Measurements from ENCODE around the gene CELSR3.

The CELSR3 gene, protein sequence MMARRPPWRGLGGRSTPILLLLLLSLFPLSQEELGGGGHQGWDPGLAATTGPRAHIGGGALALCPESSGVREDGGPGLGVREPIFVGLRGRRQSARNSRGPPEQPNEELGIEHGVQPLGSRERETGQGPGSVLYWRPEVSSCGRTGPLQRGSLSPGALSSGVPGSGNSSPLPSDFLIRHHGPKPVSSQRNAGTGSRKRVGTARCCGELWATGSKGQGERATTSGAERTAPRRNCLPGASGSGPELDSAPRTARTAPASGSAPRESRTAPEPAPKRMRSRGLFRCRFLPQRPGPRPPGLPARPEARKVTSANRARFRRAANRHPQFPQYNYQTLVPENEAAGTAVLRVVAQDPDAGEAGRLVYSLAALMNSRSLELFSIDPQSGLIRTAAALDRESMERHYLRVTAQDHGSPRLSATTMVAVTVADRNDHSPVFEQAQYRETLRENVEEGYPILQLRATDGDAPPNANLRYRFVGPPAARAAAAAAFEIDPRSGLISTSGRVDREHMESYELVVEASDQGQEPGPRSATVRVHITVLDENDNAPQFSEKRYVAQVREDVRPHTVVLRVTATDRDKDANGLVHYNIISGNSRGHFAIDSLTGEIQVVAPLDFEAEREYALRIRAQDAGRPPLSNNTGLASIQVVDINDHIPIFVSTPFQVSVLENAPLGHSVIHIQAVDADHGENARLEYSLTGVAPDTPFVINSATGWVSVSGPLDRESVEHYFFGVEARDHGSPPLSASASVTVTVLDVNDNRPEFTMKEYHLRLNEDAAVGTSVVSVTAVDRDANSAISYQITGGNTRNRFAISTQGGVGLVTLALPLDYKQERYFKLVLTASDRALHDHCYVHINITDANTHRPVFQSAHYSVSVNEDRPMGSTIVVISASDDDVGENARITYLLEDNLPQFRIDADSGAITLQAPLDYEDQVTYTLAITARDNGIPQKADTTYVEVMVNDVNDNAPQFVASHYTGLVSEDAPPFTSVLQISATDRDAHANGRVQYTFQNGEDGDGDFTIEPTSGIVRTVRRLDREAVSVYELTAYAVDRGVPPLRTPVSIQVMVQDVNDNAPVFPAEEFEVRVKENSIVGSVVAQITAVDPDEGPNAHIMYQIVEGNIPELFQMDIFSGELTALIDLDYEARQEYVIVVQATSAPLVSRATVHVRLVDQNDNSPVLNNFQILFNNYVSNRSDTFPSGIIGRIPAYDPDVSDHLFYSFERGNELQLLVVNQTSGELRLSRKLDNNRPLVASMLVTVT (N-terminal part only)

DNA sequence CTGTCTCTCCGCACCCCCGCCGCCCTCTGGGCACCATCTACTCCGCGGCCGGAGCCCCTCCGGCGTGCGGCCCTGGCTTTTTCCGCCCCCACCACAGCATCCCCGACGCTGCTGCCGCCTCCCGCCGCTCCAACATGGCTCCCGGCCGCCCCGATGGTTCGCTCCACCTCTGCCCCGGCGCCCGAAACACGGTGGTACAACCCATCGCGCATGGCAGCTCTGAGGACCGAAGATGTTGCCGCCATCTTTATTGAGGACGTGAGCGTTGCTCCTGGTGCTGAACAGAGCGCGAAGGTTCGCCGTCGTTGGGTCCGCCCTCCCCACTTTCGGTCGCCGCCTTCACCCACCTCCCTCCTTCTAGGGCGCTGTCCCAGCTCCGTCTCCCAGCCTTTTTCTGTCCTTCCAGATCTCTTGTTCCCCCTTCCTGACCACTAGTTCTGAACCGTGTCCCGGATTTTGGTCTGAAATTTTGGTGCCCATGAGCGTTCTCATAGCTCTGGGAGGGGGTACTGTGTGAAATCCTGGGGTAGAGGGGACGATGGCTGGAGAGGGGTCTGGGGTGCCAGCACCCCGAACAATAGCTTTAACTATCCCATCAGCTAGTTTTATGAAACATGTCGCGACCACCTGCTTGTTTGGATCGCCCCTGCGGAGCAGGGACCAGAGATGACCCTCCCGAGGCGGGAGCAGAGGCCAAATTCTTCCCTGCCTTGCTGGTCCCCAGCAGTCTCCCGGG lies at the start of gene CELSR3:
Gene CELSR3, minus strand, starts transcription at position 134 of the 736 bp plus-strand sequence. CDS start 252 bp downstream, outside the sequence.
- peak; percentile 85 for DNase-seq

DNA sequence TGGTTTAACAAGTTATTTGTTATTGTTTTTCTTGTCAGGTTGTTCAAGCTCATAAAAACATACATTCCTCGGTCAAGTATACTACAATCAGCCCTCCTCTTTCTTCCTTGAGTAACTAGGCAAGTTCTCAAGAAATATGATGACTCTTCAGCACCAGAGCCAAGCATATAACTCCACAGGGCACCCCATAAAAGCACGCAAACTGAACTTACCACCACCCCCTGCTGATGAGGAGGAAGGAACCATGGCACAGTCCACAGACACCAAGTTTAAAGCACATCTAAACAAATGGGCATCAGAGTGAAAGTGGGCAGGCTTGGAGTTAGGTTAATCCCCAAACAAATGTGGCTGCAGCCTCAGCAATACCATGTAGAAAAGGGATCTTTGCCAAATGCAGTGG lies 49.0 kb upstream of the CELSR3 start:
- DNase-seq: no peak

DNA sequence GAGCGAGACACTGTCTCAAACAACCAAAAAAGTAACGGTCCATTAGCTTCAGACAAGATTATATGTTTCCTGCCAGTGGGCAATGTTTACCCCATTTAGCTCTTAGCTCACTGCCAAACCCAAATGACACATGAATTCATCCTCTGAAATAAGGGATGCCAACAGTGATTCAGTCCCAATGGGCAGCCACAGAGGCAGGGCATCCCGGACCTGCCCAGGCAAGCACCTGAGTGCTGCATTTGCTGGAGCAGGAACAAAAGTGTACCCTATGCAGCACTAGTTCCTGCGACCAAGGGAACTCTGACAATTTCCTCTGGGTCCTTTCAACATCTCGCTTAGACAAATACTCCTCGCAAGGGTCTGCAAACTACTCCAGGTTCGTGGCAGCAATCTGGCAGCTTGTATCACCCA lies 46.4 kb upstream of the CELSR3 start:
- no peak for DNase-seq

DNA sequence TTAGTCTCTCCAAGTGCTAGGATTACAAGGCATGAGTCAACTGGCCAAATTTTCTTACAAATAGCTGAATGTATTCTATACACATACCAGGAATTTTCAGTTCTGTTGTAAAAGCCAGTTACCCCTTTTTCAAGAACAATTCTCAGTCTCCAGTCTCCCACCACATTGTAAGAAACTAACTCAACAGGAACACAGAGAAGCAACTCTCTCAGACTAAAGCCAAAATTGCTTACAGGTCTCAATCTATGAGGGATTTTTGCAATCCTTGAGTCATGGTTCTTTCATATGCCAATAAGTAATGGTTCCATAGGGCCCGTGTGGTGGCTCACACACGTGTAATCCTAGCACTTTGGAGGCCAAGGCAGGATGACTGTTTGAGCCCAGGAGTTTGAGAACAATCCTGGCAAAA lies 45.8 kb upstream of the CELSR3 start:
- no peak for DNase-seq

DNA sequence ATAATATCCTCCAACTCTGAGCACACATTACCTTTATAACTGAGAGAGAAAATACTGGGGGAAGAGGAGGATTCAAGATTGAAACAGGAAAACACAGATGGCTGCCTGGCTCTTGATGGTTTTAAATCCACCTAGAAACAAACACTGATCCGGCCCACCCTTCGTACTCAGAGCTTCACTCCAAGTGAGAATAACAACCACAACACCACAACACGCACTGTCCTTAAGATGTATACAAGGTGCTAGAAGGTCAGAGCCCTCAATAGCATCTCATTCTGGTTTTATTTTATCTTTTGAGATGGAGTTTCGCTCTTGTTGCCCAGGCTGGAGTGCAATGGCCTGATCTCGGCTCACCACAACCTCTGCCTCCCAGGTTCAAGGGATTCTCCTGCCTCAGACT lies 44.5 kb upstream of the CELSR3 start:
- DNase-seq: no peak

DNA sequence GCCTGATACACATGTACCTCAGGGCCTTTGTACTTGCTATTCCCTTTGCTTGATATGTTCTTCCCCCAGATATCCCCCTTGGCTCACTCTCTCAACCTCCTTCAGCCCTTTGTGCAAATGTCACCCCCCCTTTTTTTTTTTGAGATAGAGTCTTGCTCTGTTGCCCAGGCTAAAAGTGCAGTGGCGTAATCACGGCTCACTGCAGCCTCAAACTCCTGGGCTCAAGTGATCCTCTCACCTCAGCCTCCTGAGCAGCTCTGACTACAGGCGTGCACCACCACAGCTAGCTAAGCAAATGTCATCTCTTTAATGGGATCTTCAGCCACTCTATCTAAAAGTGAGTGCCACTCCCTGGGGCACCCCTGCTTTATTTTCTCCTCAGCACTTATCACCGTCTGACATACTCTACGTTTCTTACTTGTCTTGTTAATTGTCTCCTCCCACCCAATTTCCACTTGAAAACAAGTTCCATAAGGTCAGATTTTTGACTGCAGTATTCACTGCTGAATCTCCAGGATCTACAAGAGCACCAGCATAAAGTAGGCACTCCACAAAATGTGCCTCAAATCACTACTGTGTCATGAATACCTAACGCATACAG lies 39.7 kb upstream of the CELSR3 start:
- DNase-seq: no peak

DNA sequence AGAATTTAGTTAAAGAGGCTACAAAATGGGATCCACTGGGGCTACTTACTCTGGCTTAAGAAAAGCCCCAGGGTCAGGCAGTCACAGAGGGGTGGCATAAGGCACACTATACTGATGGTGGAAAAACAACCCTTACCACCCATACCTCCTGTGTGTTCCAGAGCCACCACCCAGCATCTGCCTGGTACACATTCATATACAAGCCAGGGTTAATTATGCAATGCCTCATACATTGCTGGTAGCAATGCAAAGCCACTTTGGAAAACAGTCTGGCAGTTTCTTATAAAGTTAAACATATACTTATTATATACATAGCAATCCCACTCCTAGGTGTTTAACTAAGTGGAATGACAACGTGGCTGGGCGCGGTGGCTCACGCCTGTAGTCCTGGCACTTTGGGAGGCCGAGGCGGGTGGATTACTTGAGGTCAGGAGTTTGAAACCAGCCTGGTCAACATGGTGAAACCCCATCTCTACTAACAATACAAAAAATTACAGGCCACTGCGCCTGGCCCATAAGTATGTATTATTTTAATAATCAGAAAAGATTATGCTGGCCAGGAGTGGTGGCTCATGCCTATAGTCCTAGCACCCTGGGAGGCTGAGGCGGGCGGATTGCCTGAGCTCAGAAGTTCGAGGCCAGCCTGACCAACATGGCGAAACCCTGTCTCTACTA lies 38.2 kb upstream of the CELSR3 start:
- no peak for DNase-seq

DNA sequence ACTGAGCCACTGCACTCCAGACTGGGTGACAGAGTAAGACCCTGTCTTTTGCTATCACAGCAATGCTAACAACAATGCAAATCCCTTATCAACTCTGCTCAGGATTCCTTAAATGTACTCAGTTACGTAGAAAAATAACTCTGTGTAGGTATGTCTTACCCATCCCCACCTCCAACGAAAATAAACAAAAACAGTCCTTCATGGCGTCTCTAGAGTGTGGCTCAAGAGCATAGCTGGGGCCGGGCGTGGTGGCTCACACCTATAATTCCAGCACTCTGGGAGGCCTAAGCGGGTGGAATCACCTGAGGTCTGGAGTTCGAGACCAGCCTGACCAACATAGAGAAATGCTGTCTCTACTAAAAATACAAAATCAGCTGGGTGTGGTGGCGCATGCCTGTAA lies 36.2 kb upstream of the CELSR3 start:
- no peak for DNase-seq

DNA sequence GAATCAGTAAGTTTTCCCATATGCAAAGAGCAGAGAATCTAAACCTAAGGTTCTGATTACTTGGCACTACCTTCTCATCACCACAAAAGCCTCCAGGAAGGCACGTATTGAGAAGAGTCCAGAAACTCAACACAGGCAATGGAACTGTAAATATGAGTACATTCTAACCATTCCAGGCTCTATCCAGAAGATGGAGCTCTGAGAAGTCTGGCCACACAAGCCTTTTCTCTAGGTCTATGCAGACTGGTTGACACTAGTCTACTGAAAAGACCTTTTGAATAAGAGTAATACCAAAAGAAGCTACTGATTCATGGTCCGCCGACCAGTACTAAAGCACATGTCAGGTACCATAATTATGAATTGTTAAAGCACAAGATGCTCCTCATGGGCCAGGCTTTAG lies 35.3 kb upstream of the CELSR3 start:
- DNase-seq: no peak

DNA sequence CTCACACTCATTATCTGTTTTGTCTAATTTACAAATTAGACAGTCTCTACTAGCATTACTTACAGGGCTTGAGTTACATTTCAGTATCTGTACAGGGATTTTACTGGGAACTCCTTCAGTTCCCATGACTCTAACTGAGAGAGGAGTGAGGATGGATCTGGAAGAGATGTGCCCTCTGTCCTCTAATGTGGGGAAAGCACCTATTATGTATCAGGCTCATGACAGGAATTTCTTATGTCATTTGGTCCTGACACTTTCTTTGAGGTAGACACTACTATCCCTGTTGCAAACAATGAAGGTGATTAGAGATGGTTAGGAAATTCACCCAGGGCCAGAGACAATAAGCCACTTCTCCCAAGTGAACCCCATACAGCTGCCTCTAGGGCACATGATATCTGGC lies 33.9 kb upstream of the CELSR3 start:
- no peak for DNase-seq

DNA sequence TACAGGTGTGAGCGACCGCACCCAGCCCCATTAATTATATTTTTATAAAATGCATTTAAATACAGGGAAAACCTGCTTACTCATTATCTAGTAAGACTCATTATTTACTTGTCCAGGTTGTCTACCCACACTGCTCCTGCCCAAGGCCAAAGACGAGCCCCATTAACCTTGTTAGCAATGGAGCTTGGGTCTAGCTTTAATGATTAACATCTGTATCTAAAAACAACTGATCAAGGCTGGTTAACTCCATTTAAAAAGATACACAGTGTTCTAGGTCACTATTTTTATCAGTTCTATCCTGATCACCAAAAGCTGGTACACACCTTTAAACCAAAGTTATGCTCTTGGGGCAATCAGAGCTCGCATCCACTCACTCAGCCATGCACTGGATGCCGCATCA lies 33.5 kb upstream of the CELSR3 start:
- no peak for DNase-seq

DNA sequence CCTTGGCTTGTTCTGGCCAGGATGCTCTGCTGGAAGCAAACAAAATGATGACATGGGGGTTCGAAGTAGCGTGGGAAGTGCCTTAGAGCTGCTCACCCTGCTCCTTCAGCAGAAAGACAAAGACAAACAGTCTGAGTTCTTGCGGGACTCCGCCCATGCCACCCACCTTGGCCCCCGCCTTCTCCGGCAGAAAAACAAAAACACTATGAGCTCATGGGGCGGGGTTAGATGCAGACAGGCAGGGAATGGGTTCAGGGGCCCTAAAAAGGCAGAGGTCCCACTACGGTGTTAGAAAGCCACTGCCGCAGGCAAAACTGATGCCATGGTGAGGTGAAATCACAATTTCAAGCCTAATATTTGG lies 32.7 kb upstream of the CELSR3 start:
- DNase-seq: no peak

DNA sequence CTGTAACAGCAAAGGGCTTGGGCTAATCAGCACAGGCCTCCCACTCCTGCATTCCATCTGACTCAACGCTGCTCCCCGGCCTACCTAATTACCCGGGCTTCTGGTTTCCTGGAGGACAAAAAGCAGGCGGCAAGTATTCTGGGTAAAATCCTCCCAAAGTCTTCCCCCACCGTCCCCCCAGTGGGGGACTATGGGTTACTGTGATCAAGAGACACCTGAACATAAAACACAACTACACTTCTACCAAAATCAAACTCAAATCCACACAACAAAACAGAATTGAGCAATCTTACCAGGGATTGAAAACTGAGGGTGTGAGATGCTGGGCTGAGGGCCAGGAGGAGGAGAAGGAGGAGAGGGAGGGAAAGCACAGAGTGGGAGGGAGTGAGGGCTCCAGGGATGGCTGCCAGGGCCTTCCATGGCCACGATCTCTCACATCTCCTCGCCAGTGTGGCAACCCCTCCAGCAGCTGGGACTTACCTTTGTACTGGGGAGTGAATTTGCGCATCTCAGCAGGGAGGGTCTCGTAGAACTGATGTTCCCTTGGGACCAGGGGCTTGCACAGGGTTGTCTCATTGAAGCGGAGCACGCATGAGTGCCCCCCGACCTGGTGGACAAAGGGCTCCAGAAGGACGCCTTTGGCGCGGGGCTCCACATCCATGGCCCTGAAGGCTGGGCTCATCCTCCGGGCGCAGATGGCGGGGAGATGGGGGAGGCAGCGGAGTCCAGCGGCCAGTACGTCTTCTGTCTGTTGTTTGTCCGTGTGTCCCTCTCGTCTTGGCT lies 32.1 kb upstream of the CELSR3 start:
- no peak for DNase-seq

DNA sequence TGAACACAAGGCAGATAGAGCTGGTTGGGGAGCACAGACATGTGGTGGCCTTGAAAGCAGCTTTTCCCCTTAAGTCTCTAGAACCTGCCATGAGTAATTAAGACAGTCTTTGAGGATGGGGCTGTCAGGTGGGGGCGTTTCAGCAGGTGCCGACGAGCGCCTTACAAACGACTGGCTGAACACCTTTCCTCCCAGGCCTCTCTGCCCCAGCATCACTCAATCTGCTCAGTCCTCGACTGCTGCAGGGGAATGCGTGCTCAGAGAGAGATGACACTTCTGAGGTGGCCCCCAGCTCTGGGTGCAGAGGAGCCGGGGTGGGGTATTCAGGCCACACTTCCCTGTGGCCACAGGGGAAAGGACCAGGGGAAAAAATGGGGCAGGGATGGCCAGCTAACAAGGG lies 31.1 kb upstream of the CELSR3 start:
- no peak for DNase-seq

DNA sequence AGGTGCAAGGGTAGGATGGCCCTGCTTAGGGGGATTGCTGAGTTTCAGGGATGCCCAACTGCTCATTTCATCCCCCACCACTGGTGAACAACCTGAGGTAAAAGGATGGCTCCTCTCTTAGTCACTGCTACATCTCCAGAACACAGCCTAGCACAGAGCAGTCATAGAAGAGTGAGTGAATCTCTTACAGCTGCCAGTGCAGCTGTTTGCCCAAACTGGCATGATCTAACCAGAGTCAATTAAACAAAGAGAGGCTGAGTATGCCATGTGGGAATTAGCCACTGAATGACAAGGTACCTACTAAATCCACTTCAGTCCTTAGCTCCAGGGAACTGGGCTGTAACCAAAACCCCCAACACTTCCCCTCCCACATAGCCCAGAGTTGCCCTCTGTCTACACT lies 29.9 kb upstream of the CELSR3 start:
- DNase-seq: no peak

DNA sequence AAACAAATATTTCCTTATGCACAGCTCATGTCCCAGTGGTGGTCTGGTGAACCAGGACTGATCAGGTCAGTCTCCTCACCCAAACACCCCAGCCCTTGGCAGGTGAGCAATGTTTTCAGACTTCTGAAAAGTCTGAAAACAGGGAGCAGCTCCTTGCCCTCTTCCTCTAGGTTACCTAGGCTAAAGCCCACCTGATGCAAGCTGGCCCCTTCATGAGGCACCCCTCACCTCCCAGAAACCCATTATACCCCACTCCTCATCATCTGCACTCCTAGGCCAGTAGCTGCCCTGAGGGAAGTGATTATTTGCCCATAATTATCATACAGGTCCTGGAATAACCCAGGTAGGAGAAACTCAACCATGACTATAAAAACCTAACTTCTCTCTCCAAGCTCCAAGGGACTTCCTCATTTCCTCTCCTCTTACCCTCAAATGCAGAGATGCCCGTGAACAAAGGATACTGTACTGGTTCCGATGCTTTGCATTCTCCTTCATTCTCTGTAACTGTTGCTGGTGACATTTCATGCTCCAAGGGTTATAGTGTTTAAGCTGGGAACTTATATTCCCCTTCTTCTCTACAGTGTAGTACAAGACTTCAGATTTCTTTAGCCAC lies 28.3 kb upstream of the CELSR3 start:
- no peak for DNase-seq

DNA sequence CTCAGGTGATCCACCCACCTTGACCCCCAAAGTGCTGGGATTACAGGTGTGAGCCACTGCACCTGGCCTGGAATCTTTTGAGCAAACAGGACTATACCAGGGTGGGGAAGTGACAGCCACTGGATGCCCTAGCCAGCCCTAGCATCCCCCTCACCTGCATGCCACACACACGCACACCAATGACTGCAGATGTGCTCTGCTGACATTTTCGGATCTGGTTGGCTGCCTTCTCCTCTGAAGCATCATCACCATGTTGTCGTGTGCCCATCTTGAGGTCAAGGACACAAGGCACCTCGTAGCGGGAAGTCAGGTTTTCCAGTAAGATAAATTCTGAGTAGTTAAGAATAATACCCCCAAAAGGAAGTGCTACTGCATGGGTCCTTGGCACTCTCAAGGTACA lies 26.7 kb upstream of the CELSR3 start:
- DNase-seq: no peak

DNA sequence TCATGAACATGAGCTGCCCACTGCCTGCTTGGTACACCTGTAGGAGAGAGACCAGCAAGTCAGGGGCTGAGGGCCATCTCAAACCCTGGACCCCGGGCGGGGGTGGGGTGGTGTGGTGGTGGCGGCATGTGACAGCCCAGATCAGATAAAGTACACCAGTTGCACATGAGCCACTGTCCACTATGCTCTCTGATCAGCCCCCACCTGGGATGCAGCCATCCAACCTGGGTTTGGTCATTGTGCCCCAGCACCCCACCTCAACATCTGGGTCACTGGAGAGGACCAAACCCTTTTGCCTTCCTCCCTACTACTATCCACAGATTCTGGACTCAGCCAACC lies 26.0 kb upstream of the CELSR3 start:
- no peak for DNase-seq

DNA sequence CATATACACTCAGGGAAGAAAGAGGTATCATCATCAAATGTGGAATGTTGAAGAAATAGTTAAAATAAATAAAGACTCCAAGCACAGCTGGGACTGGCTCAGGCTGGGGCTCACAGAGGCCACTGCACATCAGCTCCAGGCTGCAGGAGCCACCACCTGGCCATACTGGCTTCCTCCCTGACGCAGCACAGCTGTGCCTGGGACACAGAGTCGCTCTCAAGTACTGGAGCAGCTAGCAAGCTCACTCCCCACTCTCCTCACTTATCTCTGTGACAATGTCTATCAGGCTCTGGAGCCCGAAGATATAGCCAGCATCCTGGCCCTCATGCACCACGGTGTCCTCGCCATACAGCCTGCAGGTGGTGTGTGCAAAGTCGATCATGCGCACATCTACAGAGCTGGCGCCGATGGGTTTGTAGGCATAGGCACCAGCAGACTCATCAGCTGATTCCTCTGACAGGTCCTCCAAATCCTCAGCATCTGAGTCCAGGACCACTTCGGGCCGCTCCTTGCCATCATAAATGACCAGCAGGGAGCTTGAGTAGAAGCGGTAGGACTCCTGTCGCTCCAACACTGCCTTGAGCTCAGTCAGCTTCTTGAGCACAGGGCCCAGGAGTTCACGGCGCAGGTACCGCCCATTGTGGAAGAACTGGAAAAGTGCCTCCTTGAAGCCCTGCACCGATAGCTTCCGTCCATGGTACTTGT lies 25.5 kb upstream of the CELSR3 start:
- no peak for DNase-seq

DNA sequence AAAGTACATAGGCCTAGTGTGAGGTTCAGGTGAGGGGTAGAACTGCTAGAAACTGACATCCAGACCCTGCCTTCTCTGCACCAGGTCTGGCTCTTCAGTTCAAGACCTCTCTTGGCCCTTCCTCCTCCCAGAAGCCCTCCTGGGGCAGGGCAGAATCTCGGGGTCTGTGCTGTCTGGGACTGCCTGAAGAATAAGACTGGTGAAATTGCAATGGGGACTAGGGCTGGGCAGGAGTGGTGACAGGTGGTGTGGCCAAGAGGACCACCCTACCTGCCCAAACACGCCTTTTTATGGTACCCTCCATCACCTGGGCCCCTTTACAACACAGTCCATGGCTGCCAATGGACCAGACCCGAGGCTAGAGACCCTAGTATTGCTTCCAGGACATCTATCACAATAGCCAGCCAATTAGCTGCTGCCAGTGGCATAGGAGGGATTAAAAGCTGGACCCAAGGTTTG lies 24.6 kb upstream of the CELSR3 start:
- DNase-seq: no peak

Data from activated CD8-positive, alpha-beta memory T cell treated with anti-CD3 and anti-CD28 coated beads, Interleukin-2, amount 50 U/mL, for 48 hours (primary cell).